Measurements from ENCODE around the gene KCNJ8. TPM values are rescaled to one million over a fixed set of nuclear protein-coding genes. Genes with fewer than 3 reads are reported as not detected.

Gene KCNJ8
- total RNA-seq, 1 experiment from 2014 or later, result 0.22 TPM

DNA sequence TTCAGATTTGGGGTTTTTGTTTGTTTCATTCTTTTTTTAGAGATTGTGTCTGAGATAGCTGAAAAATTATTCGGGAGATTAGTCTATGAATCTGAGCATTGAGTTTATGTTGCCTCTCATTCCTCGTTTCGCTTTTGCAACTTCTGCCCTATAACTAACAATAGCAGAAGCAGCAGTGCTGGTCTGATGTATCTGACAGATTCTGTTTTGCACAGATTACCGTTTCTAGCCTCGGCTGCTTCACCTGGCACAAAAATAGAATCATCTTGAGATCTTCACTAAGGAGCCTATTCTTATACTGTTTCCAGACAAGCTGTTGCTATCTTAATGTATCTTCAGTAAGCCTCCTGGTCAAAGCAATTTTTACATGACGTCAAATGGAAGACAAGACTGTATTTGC is 29.2 kb downstream of the KCNJ8 start:
- Mint-ChIP-seq H3K4me1 (0 out of 4 replicates have a peak, but pooled peaks cover 0 to 3% of the 10 kb centered on the region in 2 experiments), H3K9me3 (peaks cover 4 to 5% of the 10 kb centered on the region in 2 experiments; a peak in 1 of 5 replicates), H3K4me3 (no peak overlapping the region), H3K36me3 (ENCODE audit: insufficient read depth in 1 of 3, low read depth in 3 of 3) (no peaks in the 10 kb centered on the region), H3K27me3 (ENCODE audit: low read depth) (peaks cover 10% of the 10 kb centered on the region), H3K27ac (no peak overlapping the region)
- Histone ChIP-seq H3K27ac (ENCODE audit: insufficient read length, low read depth, low read length) (no peak overlapping the region), H2BK20ac (ENCODE audit: low read depth, low read length, poor library complexity, severe bottlenecking) (no peak overlapping the region), H3K23me2 (ENCODE audit: insufficient read length, low read depth, low read length, poor library complexity, severe bottlenecking) (no peaks in the 10 kb centered on the region), H3K27me3 (ENCODE audit: insufficient read depth, low read length) (no peaks in the 10 kb centered on the region), H3K4me1 (ENCODE audit: insufficient read depth, low read length) (no peaks in the 10 kb centered on the region), H3K56ac (ENCODE audit: insufficient read length, low read depth, low read length) (no peak overlapping the region), H3K18ac (ENCODE audit: insufficient read length, low read depth, low read length) (no peak overlapping the region), H2BK120ac (ENCODE audit: low read depth, low read length, poor library complexity, severe bottlenecking) (no peak overlapping the region), H2AFZ (ENCODE audit: low read length) (no peak overlapping the region), H2BK15ac (ENCODE audit: low read depth, low read length) (no peak overlapping the region), H3K14ac (ENCODE audit: insufficient read depth, low read length) (no peak overlapping the region), H3K79me2 (ENCODE audit: insufficient read depth, low read length) (no peaks in the 10 kb centered on the region), H3K23ac (ENCODE audit: insufficient read length, low read depth, low read length) (no peak overlapping the region), H3K79me1 (ENCODE audit: insufficient read depth, low read depth, low read length, poor library complexity, severe bottlenecking) (no peaks in the 10 kb centered on the region), H2AK5ac (ENCODE audit: insufficient read length, low read length) (no peak overlapping the region), H2BK5ac (ENCODE audit: insufficient read length, low read length) (no peak overlapping the region), H4K91ac (ENCODE audit: insufficient read length, low read depth, low read length) (no peak overlapping the region), H3K9me3 (ENCODE audit: control insufficient read depth, low read depth, low read length) (no peaks in the 10 kb centered on the region), H4K20me1 (ENCODE audit: control insufficient read depth, insufficient read depth, insufficient read length) (no peaks in the 10 kb centered on the region), H4K8ac (replicated peaks; ENCODE audit: insufficient read length, low read depth, low read length) (no peak overlapping the region), H4K5ac (ENCODE audit: insufficient read length, low read depth, low read length) (no peak overlapping the region), H3K9ac (ENCODE audit: extremely low read depth, insufficient read length, low read length) (no peak overlapping the region), H3K4ac (ENCODE audit: low read depth, low read length) (no peak overlapping the region), H2BK12ac (ENCODE audit: insufficient read length, low read depth, low read length) (no peak overlapping the region), H3K4me2 (ENCODE audit: insufficient read depth, insufficient read length, low read length) (no peak overlapping the region), H3T11ph (ENCODE audit: low read length) (no peak overlapping the region)
- WGBS (ENCODE audit: extremely low coverage, insufficient read length, low lambda C conversion rate), result no CpG with 5 or more reads among the region's 6 CpGs
- no peak for DNase-seq
- no peak for TF ChIP-seq CTCF (conservative IDR thresholded peaks at IDR 0.05)
